NCI-H146 treated with DMSO at 0.1 percent for 48 hours (cell line): ENCODE data around the gene DGCR8.

Experiments used
- DNase-seq: peaks from one replicate; lab custom pipeline; 2025; ENCODE audit not compliant: unreplicated experiment; lab: John Stamatoyannopoulos, UW

The DGCR8 gene

GRCh38 chr22:20052309-20053259, 27.5 kb upstream of the DGCR8 start:
- DNase-seq, result no peak

- no peak for DNase-seq
These were observed 26.5 kb upstream of the DGCR8 start for GRCh38 chr22:20053407-20054033.

GRCh38 chr22:20054034-20054427, 26.0 kb upstream of the DGCR8 start:
- no peak for DNase-seq

- DNase-seq, result no peak
These were observed 25.6 kb upstream of the DGCR8 start for GRCh38 chr22:20054485-20054884.

- DNase-seq, result no peak
These were observed 24.9 kb upstream of the DGCR8 start for GRCh38 chr22:20055144-20055543.

- no peak for DNase-seq
These were observed 24.4 kb upstream of the DGCR8 start for GRCh38 chr22:20055654-20056053.

GRCh38 chr22:20056161-20056560, 23.9 kb upstream of the DGCR8 start:
- DNase-seq, result no peak

GRCh38 chr22:20056696-20057386, 23.2 kb upstream of the DGCR8 start:
- DNase-seq, result no peak

GRCh38 chr22:20057596-20058268, 22.3 kb upstream of the DGCR8 start:
- DNase-seq, result no peak

- DNase-seq, result no peak
These were observed 20.9 kb upstream of the DGCR8 start for GRCh38 chr22:20058989-20059770.

GRCh38 chr22:20060700-20061480, 19.2 kb upstream of the DGCR8 start:
- DNase-seq, result no peak

- DNase-seq, result no peak
These were observed 18.6 kb upstream of the DGCR8 start for GRCh38 chr22:20061481-20061861.

- no peak for DNase-seq
These were observed 17.8 kb upstream of the DGCR8 start for GRCh38 chr22:20062043-20062765.

- DNase-seq, result no peak
These were observed 17.3 kb upstream of the DGCR8 start for GRCh38 chr22:20062766-20063083.

GRCh38 chr22:20063271-20064139, 16.5 kb upstream of the DGCR8 start:
- no peak for DNase-seq

- DNase-seq, result no peak
These were observed 15.9 kb upstream of the DGCR8 start for GRCh38 chr22:20064140-20064480.

- no peak for DNase-seq
These were observed 15.3 kb upstream of the DGCR8 start for GRCh38 chr22:20064545-20065262.
